Hepatic stellate cell (primary cell): Measurements from ENCODE around the gene KIDINS220.

Experiments
- DNase-seq: peaks from one replicate; pipeline ENCODE4 v3.0.0; 2011; ENCODE audit warnings: low spot score

Gene KIDINS220

DNA sequence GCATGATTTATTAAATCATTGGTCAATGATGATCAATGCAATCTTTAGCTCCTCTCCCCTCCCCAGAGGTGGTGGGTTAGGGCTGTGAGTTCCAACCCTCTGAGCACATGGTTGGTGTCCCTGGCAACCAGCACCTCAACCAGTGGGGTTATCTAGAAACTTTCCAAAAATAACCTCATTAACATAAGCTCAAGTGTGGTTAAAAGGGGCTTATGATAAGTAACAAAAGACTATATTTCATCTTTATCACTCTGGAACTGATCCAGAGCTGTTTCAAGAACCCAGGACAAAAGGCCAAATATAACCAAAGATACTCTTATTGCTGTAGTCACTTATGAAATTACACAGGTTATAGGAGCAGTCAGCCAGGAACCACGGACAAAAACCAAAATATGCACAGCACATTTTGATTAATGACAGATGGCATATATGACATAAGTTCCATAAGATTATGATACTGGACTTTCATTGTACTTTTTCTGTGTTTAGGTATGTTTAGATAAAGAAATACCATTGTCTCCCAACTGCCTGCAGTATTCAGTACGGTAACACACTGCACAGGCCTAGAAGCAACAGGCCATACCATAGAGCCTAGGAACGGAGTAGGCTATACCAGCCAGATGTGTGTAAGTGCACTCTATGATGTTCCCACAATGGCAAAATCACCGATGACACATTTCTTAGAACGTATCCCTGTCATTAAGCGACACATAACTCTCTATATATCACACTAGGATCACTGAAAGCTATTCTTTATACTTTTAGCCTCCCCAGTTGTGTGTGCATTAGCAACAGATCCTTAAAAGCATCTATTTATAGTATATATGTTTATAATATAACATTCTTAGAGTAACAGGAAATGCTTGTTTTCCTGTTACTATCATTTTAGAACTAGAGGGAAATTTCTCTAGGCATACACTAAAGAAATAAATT, 31.9 kb downstream of the KIDINS220 start:
- DNase-seq: no peak

DNA sequence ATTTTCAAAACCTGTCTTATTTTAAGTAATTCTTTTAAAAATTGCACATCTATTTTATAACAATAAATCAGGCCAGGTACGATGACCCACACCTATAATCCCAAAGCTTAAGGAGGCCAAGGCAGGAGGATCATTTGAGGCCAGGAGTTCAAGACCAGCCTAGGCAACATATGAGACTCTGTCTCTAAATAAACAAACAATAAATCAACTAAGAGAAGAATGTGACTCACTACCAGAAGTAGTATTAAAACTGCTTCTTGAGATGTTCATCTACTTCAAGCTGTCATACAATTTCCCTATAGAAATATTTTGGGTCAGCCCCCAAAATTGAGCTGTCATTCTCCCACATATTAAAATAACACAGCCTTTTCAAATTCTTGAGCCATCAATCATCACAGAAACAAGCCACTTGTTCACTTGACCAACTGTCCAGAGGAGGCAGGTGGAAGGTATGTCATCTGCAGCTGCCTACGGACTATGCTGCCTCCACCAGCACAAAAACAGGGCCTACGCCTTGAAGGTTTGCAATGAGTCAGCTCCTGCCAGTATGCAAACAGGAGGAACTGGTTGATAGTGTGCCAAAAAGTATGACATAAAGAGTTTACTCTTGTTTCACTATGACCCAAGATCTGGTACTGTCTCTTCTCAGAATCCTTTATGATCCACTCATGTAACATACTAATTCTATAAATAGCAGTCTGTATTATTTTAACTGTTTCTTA, 33.6 kb downstream of the KIDINS220 start:
- peak; percentile 70 for DNase-seq

DNA sequence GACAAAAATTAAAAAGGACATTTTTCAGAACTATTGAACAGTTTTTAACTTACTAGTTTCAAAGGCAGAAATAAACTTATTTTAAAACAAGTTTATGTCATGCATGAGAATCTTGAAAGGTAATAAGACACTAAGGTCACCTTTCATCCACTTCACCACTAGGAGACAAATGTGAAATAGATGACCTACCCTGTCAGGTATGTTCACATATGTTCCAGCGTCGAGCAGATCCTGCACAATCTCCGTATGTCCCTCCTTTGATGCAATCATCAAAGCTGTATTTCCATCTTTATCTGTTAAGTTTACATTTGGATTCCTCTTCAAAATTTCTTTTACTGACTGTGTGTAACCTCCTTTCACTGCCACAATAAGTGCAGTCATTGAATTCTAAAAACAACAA, 34.7 kb downstream of the KIDINS220 start:
- no peak for DNase-seq

DNA sequence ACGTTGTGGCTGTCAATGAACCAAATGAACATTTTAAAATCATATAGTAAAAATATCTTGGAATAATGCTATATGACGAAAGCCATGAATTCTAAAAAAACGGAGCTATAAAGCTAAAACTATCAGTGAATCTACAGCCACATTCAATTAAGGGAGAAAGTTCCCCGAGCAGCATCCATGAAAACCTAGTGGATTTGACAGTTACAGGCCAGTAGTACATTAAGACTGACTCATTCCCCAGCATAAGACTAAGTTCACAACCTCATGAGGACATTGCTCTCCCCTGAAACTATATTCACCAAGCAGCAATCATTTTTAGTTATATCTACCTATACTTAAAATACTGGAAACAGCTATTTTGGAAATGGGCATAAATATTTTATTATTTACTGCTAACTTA, 36.6 kb downstream of the KIDINS220 start:
- no peak for DNase-seq

DNA sequence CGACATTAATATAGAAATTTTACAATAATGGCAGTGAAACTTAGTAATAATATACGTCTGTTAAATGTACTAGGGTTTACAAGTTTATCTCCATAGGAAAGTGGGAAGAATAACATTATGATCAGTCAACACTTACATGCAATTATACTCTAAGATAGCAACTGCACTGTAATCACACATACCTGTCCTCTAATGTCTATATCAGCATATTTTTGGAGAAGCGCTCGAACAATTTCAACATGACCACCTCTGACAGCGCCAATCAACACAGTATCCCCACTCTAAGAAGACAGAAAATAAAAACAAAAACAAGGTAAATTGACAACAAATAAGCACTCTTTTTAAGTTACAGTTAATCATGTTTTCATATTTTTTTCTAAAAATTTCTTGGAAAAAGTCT, 37.2 kb downstream of the KIDINS220 start:
- DNase-seq: no peak

DNA sequence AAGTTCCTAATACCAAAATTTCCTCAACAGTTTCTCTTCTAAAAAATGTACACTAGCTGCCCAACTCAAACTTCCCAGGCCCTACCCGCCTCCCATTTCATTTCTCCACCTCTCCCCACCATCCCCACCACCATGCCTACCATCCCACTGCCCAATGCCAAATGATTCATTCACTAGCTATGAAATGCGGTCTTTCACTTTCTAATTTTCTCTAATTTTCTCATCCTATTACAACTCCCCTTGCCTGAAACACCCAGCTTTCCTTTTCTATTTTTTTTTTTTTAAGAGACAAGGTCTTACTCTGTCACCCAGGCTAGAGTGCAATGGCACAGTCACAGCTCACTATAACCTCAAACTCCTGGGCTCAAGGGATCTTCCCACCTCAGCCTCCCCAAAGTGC, 38.4 kb downstream of the KIDINS220 start:
- no peak for DNase-seq

DNA sequence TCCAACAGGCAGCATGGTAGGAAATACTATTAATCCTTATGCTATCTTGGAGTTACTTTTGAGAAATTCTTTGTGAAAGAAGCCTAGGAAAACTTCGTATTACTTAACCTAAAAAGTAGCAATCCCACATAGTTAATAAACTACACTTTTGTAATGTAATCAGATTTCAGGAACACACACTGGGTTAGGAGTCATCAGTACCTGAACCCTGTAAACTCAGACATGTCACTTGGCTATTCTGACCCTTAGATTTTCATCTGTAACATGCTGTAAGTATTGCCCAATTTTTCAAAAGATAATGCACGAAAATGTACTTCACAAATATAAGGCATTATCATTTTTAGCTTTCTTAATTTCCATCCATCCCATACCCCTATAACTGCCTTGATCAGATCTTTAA, 39.0 kb downstream of the KIDINS220 start:
- no peak for DNase-seq

DNA sequence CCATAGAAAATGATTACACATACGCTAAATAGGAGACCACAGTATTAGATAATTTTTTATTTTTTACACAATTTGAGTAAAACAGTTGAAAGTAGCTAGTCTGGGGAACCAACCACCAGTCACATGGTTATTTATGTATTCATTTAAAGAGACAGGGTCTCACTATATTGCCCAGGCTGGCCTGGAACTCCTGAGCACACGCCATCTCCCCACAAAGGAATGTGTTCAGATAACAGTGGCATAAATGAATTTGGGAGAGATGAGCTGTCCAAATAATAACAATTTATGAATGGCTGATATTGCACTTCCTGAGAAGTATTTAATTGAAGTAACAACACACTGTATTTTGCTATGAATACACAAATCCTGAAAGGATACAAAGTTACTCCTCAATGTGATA, 39.7 kb downstream of the KIDINS220 start:
- no peak for DNase-seq

DNA sequence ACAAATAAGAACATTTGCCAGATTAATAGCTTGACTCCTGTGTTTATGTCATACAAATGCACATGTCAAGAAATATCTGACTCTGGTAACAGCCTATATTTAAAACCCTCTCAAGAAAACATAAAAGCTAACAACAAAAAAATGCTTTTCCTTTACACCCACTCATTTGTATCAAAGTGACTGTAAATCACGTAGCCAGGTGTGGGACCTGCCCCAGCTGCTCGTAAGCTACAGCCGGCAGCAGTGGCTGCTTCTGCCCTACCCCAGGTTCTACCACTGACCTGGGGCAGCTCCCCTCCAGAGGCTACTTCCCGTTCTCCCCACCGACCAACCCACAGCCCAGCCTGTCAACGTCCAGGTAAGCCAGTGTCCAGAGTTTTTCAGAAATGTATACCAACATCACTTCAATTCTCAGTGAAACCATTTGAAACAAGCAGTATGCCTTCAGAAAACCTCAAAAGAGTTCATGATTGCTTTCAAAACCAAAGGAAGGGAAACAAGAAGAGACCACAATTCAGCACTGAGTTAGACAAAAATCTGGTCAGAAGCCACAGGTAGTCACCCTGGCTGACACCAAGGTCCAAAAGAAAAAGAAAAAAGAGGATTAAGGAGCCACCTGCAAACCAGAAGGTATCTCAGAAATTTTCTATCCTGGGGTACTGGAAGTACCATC, 40.4 kb downstream of the KIDINS220 start:
- DNase-seq: no peak

DNA sequence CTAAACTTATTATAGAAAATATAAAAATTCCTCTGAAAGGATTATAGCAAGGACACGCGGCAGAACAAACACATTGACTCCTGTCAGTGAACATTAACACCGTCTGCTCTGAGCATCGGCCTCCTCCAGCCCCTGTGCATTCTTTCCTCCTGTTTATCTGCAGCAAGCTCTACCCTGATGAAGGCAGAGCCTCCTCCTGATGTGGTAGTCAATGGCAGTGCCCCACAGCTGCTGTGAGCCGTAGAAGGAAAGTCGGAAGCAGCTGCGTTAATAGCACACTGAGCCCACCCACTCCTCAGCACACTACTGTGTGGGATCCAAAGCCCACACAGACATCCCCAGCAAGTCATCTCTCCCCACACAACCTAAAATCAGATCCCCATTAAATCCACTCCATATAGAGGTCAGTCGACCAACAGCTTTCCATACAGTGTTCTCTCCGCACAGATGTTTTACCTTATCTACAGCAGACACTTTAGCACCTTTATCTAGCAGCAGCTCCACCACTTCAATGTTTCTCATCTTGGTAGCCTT, 41.0 kb downstream of the KIDINS220 start:
- DNase-seq: no peak

DNA sequence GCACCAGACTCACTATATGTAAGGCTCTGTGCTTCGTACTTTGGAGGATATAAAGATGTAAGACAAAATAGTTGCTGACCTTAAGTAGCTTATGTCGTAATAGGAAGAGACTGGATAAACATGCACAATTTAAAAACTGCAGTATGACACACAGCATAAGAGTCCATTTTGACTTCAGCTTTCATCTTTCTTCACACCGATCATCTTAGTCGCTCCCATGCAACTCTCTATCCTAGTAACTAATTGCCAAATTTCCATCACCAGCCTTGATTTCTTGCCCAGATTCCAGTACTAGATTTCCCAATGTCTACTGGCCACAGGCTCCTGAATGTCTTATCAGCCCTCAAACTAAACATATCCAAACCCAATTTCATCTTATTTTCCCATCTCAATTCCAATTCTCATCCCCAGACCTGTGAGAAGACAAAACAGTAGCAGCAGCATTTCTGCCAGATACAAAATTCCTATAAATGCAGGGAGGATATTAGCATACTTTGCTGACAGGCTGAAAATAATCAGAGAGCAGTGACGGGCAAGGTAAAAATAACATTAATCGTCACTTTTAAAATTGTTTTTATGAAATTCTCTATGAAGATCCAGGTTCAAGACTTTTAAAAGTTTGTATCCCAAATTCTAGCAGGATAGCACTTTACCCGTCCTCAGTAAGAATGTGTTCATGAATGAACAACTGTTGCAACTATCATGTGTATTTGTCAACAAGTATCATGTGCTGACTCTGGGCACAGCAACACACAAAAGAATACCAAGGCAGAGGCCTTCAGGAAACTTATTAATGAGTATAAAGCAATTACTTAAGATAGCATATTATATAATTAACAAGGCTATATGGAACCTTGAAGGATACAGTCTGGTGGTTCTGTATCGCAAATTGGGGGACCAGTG, 42.2 kb downstream of the KIDINS220 start:
- peak; percentile 12 for DNase-seq

DNA sequence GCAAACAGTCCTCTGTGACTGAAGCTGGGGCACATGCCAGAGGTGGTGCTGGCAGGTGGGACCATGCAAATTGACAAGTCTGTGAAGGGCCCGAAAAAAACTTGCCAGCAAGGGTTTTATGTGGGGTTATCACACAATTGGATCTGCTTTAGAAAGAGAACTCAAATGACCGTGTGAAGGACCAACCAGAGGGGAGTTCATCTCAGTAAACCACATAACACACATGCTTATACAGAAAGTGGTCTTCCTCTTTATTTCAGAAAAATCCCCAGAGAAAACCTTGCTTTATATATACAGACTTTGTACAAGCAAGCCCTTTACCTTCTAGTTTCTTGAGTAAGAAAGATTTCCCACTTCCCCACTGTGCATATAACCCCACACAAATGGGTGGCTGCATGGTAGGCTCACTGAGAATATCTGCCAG, 46.7 kb downstream of the KIDINS220 start:
- no peak for DNase-seq

DNA sequence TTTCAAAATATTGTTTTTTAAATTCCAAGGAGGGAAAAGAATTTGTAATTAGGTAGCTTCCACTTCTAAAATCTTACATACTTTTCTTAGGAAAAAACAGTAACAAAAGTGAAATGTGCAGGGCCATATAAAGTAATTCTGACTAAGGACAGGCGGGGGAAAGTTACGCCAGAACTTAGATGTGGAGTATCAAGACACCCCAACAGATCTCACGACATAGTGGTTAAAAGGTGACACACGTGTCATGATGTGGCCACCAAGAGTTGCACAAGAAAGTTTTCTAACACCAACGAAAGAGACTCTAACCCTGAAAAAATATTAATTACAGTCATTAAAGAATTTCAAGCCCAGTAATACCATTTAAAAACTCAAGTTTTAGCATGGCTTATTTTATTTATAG, 51.0 kb downstream of the KIDINS220 start:
- no peak for DNase-seq

DNA sequence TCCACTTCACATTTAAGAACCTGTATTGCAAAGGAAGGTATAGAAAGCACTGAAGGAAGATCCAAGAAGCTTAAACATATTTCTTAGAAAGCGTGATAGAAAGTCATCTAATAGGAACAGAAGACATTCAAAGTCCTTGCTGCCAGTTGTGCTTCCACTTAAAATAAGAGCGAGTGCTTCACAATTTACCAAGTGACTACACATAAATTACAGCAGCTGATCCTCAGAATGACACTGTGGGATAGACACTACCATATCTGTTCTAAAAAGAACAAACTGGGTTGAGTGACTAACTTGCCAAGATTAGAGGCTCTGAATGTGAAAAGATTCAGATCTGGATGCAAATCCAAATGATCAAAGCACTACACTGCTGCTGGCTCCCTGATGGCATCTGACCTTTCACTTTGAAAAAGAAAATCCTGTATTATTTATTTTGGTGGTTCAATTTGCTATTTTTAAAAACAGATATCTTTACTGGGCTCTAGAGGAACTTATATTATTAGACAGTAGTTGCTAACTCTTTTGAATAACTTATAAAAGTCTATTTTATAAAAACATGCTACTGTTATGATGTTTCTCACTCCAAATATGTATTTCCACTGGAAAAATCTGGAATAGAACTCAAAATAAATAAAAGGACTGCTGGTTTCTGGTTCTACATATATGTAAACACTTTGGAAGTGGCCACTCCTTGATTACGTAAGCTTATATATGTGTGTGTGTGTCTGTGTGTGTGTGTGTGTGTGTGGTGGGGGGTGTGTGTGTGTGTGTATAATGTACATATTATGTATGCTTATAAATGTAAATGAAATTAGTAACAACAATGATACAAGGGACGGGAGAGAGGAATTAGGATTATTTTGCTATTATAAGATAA, 57.4 kb downstream of the KIDINS220 start:
- no peak for DNase-seq

DNA sequence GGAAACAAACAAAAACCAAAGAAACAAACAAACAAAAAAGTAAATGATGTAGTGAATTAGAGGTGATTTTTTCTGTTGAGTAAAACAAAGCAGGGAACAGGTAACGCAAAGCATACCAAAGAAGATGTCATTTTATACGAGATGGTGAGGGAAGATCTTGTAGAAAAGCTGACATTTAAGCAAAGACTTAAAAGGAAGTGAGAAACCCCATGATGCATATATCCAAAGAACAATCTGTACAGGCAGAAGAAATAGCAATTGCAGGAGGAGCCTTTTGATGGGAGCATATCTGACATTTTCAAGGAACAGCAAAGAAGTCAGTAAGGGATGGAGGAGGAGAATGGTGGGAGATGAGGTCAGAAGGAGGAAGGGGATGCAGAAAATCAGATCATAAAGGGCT, 63.0 kb downstream of the KIDINS220 start:
- no peak for DNase-seq

DNA sequence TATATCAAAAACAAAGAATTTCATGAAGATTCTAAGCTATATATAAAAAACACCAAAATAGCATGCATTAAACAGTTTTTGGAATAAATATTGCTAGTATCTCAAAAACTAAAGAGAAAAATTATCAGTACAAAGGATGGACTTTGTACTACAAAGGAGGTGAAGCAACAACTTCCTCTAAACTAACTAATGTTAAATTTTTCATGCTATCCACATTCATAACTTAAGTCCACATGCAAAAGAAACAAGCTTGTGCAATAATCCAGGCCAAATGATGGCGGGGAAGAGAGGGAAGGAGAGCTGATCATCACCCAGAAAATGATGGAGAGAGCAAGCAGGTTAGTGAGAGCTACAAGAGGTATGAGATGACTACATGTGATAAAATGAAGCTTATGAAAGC, 70.1 kb downstream of the KIDINS220 start:
- no peak for DNase-seq

DNA sequence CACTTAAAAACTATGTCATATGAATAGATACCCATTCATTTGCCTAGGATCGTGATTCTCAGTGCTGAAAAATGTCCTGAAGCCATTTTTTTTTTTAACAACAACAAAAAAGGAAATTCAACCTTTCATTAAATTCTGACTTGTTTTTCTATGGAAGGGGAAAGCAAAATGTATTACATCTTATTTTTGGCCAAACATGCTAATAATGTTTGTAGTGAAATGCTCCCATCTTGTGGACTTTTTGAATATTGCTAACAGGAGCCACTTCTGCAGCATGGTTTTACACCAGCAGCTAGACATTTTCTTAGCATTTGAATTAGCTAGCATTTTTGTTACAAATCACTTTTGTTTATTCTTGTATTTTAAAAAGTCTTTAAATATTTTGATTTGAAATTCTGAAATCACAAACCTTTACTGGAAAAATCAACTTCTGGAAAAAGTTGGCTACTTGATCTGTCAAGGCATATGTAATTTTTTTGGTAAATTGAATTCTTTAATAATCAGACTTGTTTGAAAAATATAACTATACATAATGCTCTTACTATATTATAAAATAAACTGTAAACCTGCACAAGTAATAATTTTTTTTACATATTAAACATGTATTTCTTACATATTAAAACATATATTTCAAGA, 75.8 kb downstream of the KIDINS220 start:
- DNase-seq: peak; percentile 28

DNA sequence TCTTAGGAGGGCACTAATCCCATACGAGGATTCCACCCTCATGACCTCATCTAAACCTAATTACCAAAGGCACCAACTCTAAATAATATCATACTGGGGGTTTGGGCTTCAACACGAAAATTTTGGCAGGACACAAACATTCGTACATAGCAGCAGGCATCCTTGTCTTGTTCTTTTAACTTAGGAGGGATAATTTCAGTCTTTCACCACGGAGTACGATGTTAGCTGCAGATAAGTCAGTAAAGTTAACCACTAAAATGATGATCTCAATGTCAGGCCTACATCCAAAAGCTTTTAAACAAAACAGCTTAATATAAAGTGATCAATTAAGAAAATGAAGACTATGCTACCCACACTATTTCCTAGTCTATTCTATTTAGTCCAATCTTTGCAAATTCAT, 80.7 kb downstream of the KIDINS220 start:
- no peak for DNase-seq

DNA sequence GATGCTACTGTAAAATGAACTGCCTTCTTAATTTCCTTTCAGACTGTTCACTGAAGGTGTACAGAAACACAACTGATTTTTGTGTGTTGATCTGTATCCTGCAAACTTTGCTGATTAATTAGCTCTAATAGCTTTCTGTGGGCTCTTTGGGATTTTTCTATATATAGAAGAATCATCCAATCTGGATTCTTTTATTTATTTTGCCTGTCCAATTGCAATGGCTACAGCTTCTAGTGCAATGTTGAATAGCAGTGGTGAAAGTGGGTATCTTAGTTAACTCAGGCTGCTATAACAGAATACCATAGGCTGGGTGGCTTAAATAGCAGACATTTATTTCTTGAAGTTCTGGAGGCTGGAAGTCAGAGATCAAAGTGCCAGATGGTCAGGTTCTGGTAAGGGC, 81.2 kb downstream of the KIDINS220 start:
- no peak for DNase-seq
